HEK293 (cell line): ENCODE data around the gene ANP32A.

ENCODE experiments used
- BCL6B ChIP-seq: fragments of 450-650 bp; formaldehyde crosslinking; IDR thresholded peaks from 2 replicates; pipeline ENCODE4 v1.5.1; 2017; ENCODE audit warnings: missing biosample characterization, missing genetic modification characterization
- CTCF ChIP-seq: fragments of 450-650 bp; formaldehyde crosslinking; IDR thresholded peaks from 2 replicates; pipeline ENCODE4 v1.5.1; 2016; ENCODE audit warnings: missing biosample characterization, missing genetic modification characterization
- FEZF1 ChIP-seq: fragments of 450-650 bp; formaldehyde crosslinking; IDR thresholded peaks from 2 replicates; pipeline ENCODE4 v1.5.1; 2016; ENCODE audit warnings: missing biosample characterization, missing genetic modification characterization
- GLIS2 ChIP-seq: fragments of 450-650 bp; formaldehyde crosslinking; IDR thresholded peaks from 2 replicates; pipeline ENCODE4 v1.5.1; 2016; ENCODE audit warnings: missing biosample characterization, missing genetic modification characterization
- HIC1 ChIP-seq: fragments of 450-650 bp; formaldehyde crosslinking; IDR thresholded peaks from 2 replicates; pipeline ENCODE4 v1.5.1; 2016; ENCODE audit warnings: missing biosample characterization, missing genetic modification characterization
- IKZF3 ChIP-seq: fragments of 450-650 bp; IDR thresholded peaks from 2 replicates; pipeline ENCODE4 v1.5.0; 2018; ENCODE audit warnings: missing biosample characterization, mild to moderate bottlenecking, missing genetic modification characterization, moderate library complexity
- KLF8 ChIP-seq: fragments of 450-650 bp; formaldehyde crosslinking; IDR thresholded peaks from 2 replicates; pipeline ENCODE4 v1.5.1; 2016; ENCODE audit warnings: missing biosample characterization, missing genetic modification characterization
- MEIS1 ChIP-seq: sonication (generic); formaldehyde crosslinking; IDR thresholded peaks from 2 replicates; pipeline ENCODE4 v1.8.1; 2022; ENCODE audit warnings: missing genetic modification reagents, mild to moderate bottlenecking, borderline replicate concordance
- MYNN ChIP-seq: fragments of 450-650 bp; formaldehyde crosslinking; IDR thresholded peaks from 2 replicates; pipeline ENCODE4 v1.5.1; 2016; ENCODE audit warnings: missing biosample characterization, missing genetic modification characterization, borderline replicate concordance
- PBX3 ChIP-seq: sonication (generic); formaldehyde crosslinking; IDR thresholded peaks from 2 replicates; pipeline ENCODE4 v1.8.1; 2022; ENCODE audit warnings: mild to moderate bottlenecking, moderate library complexity, missing genetic modification reagents
- SALL2 ChIP-seq: fragments of 450-650 bp; formaldehyde crosslinking; IDR thresholded peaks from 2 replicates; pipeline ENCODE4 v1.5.0; 2017; ENCODE audit warnings: missing biosample characterization, mild to moderate bottlenecking, missing genetic modification characterization, borderline replicate concordance
- SP3 ChIP-seq: fragments of 450-650 bp; formaldehyde crosslinking; IDR thresholded peaks from 2 replicates; pipeline ENCODE4 v1.5.1; 2016; ENCODE audit warnings: missing biosample characterization, missing genetic modification characterization
- ZFP3 ChIP-seq: fragments of 450-650 bp; formaldehyde crosslinking; IDR thresholded peaks from 2 replicates; pipeline ENCODE4 v1.5.1; 2016; ENCODE audit warnings: low read depth, missing biosample characterization, missing genetic modification characterization
- ZIC2 ChIP-seq: fragments of 450-650 bp; formaldehyde crosslinking; IDR thresholded peaks from 2 replicates; pipeline ENCODE4 v1.5.1; 2016; ENCODE audit warnings: missing biosample characterization, missing genetic modification characterization
- ZNF133 ChIP-seq: fragments of 450-650 bp; formaldehyde crosslinking; IDR thresholded peaks from 2 replicates; pipeline ENCODE4 v1.5.1; 2016; ENCODE audit warnings: missing biosample characterization, missing genetic modification characterization
- ZNF148 ChIP-seq: fragments of 450-650 bp; formaldehyde crosslinking; IDR thresholded peaks from 2 replicates; pipeline ENCODE4 v1.5.0; 2017; ENCODE audit warnings: missing biosample characterization, missing genetic modification characterization, borderline replicate concordance
- ZNF266 ChIP-seq: fragments of 450-650 bp; formaldehyde crosslinking; IDR thresholded peaks from 2 replicates; pipeline ENCODE4 v1.5.1; 2016; ENCODE audit warnings: missing biosample characterization, missing genetic modification characterization, low read depth
- ZNF335 ChIP-seq: fragments of 450-650 bp; formaldehyde crosslinking; conservative IDR thresholded peaks from 2 replicates; pipeline ENCODE4 v1.5.1; 2016; ENCODE audit warnings: missing biosample characterization, missing genetic modification characterization
- ZNF501 ChIP-seq: fragments of 450-650 bp; formaldehyde crosslinking; IDR thresholded peaks from 2 replicates; pipeline ENCODE4 v1.5.1; 2016; ENCODE audit warnings: missing biosample characterization, missing genetic modification characterization
- ZNF530 ChIP-seq: fragments of 450-650 bp; formaldehyde crosslinking; IDR thresholded peaks from 2 replicates; pipeline ENCODE4 v1.5.1; 2016; ENCODE audit warnings: low read depth, missing biosample characterization, missing genetic modification characterization
- ZNF558 ChIP-seq: fragments of 450-650 bp; formaldehyde crosslinking; IDR thresholded peaks from 2 replicates; pipeline ENCODE4 v1.5.1; 2016; ENCODE audit warnings: missing biosample characterization, missing genetic modification characterization
- ZNF610 ChIP-seq: fragments of 450-650 bp; formaldehyde crosslinking; IDR thresholded peaks from 2 replicates; pipeline ENCODE4 v1.5.1; 2016; ENCODE audit warnings: missing biosample characterization, missing genetic modification characterization, borderline replicate concordance
- ZNF626 ChIP-seq: fragments of 450-650 bp; sonication (Bioruptor Pico); formaldehyde crosslinking; IDR thresholded peaks from 2 replicates; pipeline ENCODE4 v1.5.1; 2018; ENCODE audit warnings: missing biosample characterization, missing genetic modification characterization, inconsistent platforms
- ZNF670 ChIP-seq: fragments of 450-650 bp; formaldehyde crosslinking; IDR thresholded peaks from 2 replicates; pipeline ENCODE4 v1.5.1; 2016; ENCODE audit warnings: missing biosample characterization, missing genetic modification characterization, low read depth
- ZNF707 ChIP-seq: fragments of 450-650 bp; formaldehyde crosslinking; IDR thresholded peaks from 2 replicates; pipeline ENCODE4 v1.5.1; 2016; ENCODE audit warnings: missing biosample characterization, missing genetic modification characterization
- ZNF768 ChIP-seq: fragments of 450-650 bp; formaldehyde crosslinking; IDR thresholded peaks from 2 replicates; pipeline ENCODE4 v1.5.1; 2018; ENCODE audit warnings: missing biosample characterization, mild to moderate bottlenecking, missing genetic modification characterization
- ZNF792 ChIP-seq: fragments of 450-650 bp; formaldehyde crosslinking; IDR thresholded peaks from 2 replicates; pipeline ENCODE4 v1.5.1; 2016; ENCODE audit warnings: missing biosample characterization, missing genetic modification characterization
- ZSCAN16 ChIP-seq: fragments of 450-650 bp; formaldehyde crosslinking; IDR thresholded peaks from 2 replicates; pipeline ENCODE4 v1.5.1; 2016; ENCODE audit warnings: missing biosample characterization, missing genetic modification characterization
- ZSCAN18 ChIP-seq: fragments of 450-650 bp; formaldehyde crosslinking; IDR thresholded peaks from 2 replicates; pipeline ENCODE4 v1.5.1; 2016; ENCODE audit warnings: missing biosample characterization, missing genetic modification characterization

Gene ANP32A

GRCh38 chr15:68843425-68844311 is 23.0 kb upstream of the ANP32A start (continued):
- TF ChIP-seq ZNF335 (tag by site-specific recombination) (peak; percentile 82), SALL2 (tag by site-specific recombination) (no peak), SP3 (tag by site-specific recombination) (peak; percentile 46; the same call in 1 of the 2 replicates), ZSCAN16 (no peak), ZNF530 (tag by site-specific recombination) (no peak), CTCF (no peak), IKZF3 (tag by site-specific recombination) (peak; percentile 88), MEIS1 (CRISPR knock-in tag) (no peak), ZNF266 (no peak), ZNF148 (tag by site-specific recombination) (no peak), ZNF133 (no peak), ZSCAN18 (tag by site-specific recombination) (no peak), ZNF768 (tag by site-specific recombination) (no peak), ZNF610 (tag by site-specific recombination) (0 out of 2 replicates have a peak, but pooled peaks have one; percentile 33), ZNF558 (tag by site-specific recombination) (no peak), FEZF1 (no peak), HIC1 (no peak), ZNF792 (no peak), MYNN (tag by site-specific recombination) (no peak), ZIC2 (tag by site-specific recombination) (no peak), PBX3 (CRISPR knock-in tag) (no peak), GLIS2 (peak; percentile 34; the same call in 1 of the 2 replicates), BCL6B (tag by site-specific recombination) (no peak), ZNF707 (tag by site-specific recombination) (no peak), ZNF501 (tag by site-specific recombination) (no peak), ZNF626 (no peak), KLF8 (tag by site-specific recombination) (no peak), ZFP3 (tag by site-specific recombination) (no peak), ZNF670 (no peak)
